Measurements from ENCODE around the gene UMAD1.
"Not testable (repeated sequence)": the region's sequence is repeated elsewhere in the genome, so short reads cannot be mapped to it uniquely, and the experiment has no call there.

The UMAD1 gene

GRCh38 chr7:7653593-7654187, 13.1 kb downstream of the UMAD1 start:
- no peak for DNase-seq

DNA sequence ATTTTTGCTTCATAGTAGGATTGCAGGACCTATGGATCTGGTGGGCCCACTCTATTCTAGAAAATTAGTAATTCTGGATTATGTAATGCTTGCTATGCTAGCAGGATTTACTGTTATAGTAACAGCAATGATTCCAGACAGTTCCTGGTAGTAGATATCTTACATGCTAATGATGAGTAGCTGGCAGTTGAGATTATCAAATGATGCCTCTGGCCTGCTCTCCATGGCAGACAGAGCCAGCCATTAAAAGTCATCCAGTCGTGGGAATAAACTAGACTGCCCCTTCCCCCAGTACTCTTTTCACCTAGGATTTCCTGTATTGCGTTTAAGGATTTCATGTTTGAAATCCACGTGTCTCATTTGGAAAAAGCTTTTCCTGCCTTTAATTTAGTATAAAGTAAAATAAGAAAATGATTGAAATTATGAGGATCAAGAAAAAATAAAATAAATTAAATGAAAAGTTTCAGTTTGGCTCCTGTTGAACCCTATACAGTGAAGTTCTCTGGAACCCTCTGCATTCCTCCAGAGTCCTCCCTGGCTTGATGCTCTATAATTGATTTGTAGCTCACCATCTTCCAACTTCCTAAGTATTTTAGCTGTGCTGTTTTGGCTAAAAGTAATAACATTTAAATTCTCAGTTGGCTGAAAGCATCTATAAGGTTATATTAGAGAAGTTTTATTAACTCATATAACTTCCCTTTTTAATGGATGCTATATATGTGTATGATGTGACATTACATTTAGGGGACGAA, 14.6 kb downstream of the UMAD1 start:
- no peak for DNase-seq

DNA sequence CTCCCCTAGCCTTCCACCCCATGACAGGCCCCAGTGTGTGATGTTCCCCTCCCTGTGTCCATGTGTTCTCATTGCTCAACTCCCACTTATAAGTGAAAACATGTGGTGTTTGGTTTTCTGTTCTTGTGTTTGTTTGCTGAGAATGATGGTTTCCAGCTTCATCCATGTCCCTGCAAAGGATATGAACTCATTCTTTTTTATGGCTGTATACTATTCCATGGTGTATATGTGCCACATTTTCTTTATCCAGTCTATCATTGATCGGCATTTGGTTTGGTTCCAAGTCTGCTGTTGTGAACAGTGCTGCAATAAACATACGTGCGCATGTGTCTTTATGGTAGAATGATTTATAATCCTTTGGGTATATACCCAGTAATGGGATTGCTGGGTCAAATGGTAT, 15.9 kb downstream of the UMAD1 start:
- not testable (repeated sequence) for DNase-seq

- DNase-seq, result no peak
These were observed 22.0 kb downstream of the UMAD1 start for GRCh38 chr7:7662527-7662926.

GRCh38 chr7:7664291-7664690, 23.7 kb downstream of the UMAD1 start:
- DNase-seq, result no peak

DNA sequence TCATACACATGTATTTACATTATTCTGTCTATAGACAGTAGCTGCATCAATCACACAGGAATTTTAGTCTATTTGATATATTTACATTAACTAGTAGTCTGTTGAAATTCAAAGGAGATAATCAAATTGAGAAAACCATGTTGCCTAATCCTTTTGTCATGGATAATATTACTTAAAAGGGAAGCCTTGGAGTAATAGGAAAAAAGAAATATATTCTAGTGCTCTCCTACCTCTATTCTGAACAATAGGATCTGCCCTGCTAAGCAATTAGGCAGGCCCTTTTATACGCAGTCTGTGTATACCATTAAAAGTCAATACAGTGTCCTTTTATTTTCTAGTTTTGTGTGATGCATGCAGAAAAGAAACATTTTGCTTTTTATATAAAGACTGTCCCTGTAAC, 24.5 kb downstream of the UMAD1 start:
- no peak for DNase-seq

- no peak for DNase-seq
These were observed 26.6 kb downstream of the UMAD1 start for GRCh38 chr7:7667187-7667586.

- DNase-seq, result no peak
These were observed 28.2 kb downstream of the UMAD1 start for GRCh38 chr7:7668706-7669105.

DNA sequence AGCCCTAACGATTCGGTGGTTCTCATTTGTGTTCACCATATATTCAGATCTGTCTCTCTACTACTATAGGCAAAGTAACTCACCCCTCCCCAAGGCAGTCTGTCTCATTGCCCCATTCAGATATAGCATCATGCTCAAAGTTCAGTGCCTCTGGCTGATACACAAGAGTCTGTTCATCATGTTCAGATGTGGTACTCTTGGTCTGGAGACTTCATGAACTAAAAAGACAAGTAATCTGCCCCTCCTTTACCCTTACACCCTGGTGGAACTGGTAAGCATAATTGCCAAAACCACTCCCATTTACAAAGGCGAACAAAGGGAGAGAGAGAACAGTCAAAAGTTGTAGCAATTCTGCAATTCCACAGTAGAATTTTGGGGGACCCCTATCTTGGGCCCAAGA, 29.9 kb downstream of the UMAD1 start:
- no peak for DNase-seq

GRCh38 chr7:7671361-7671760, 30.8 kb downstream of the UMAD1 start:
- no peak for DNase-seq

DNA sequence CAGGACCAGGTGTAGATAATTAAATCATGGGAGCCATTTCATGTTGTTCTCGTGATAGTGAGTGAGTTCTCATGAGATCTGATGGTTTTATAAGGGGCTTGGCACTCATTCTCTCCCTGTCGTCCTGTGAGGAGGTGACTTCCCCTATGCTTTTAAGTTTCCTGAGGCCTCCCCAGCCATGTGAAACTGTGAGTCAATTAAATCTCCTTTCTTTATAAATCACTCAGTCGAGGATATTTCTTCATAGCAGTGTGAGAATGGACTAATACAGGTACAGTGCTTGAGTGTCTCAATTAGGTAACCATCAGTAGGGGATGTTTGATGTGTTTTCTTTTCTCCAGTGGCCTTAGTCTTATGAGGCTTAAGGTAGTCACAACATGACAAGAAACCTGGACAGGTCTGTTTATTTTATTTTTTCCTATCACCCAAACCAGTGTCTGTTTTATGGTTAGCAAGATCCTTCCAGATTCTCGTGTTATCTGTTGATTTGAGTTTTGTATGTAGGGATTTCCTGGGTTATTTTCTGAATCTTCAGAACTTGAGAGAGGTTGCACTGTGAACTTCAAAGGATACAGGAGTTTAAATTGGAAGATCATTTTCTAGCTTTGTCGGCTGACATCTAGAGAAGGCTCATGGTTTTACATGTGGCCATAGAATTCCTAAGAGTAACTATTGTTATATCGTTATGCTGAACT, 32.1 kb downstream of the UMAD1 start:
- no peak for DNase-seq

GRCh38 chr7:7673240-7673550, 32.6 kb downstream of the UMAD1 start:
- no peak for DNase-seq

GRCh38 chr7:7675686-7676085, 35.1 kb downstream of the UMAD1 start:
- DNase-seq, result no peak

GRCh38 chr7:7679640-7680039, 39.1 kb downstream of the UMAD1 start:
- DNase-seq, result not testable (repeated sequence)

DNA sequence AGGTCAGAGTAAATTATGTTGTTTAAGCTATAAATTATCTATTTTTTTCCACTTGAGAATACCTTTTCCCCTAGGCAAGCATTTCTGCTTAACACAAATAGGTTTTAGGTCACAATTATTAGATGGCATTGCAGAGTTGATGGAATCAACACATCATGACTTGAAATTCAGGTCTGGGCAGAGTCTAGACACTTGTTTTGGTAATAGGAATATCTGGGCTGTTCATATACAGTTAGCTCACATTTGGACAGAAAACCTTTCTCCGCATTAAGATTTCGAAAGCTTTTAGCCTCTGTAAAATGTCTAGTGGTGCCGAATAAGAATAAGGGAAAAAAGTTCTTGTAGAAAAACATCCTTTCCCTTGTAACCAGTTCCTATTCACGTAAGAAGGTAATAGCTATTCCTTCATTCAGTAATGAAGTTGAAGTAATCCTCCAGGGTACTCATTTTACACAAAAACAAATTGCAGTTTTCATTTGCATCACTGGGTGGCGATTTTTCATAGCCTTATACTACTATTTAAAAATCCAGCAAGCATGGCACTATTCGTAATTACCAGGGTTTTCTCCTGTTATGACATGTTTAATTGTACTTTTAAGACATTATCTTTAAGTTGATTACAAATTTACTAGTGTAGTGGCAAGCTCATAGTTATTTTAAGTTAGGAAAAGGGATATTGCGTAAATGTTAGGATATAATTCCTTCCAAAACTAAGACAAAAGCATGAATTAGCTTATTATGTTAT, 40.8 kb downstream of the UMAD1 start:
- DNase-seq, result peak; percentile 22

DNA sequence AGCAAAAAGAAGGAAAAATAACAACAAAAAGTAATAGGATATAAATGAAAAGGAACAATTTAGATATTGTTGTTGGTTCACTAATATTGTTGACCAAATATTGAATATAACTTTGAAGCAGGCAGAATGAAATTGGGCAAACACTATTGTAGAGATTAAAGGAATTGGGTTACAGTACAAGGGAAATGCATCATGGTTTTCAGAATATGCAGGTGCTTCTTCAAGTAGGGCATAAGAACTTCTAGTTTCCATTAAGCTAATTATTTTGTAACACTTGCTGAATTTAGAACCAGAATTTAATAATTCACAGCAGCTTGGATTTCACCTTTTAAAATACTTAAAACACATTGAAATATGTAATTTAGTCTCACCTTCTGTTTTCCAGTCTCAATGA, 41.4 kb downstream of the UMAD1 start:
- DNase-seq, result no peak

GRCh38 chr7:7682861-7683260, 42.3 kb downstream of the UMAD1 start:
- DNase-seq, result no peak

- no peak for DNase-seq
These were observed 46.4 kb downstream of the UMAD1 start for GRCh38 chr7:7686811-7687508.

GRCh38 chr7:7687800-7688199, 47.2 kb downstream of the UMAD1 start:
- DNase-seq, result no peak

GRCh38 chr7:7688310-7688709, 47.8 kb downstream of the UMAD1 start:
- DNase-seq, result no peak

DNA sequence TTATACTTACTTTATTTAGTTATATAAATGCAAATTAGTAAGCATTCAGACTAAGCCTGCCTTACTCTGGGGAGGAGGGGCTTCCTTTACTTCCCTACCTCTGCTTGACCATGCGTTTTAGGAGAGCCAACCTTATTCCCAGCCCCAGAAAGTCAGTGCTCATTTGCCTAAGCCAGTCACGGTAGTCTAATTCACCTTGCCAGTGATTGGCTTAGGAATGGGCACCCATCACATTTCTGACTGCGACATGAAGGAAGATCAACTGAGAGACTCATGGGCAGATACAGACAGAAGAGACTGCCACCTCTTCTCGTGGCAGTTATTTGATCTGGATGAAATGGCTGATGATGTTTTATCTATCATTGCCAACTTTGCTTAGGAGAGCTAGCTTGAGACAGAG, 48.4 kb downstream of the UMAD1 start:
- no peak for DNase-seq

- DNase-seq, result no peak
These were observed 53.3 kb downstream of the UMAD1 start for GRCh38 chr7:7693881-7694280.

- no peak for DNase-seq
These were observed 54.0 kb downstream of the UMAD1 start for GRCh38 chr7:7694542-7694941.
